ENCODE data around the gene UMOD.
A peak's percentile ranks its signal among the peaks of the same experiment; 100 is the strongest.

Gene UMOD

GRCh38 chr16:20352615-20353014 is at the start of gene UMOD:
UMOD (minus strand) TSS chr16:20352715; CDS start chr16:20350737, 1,978 bp downstream.
- no peak for DNase-seq

GRCh38 chr16:20401475-20402016 is 49.0 kb upstream of the UMOD start:
- no peak for DNase-seq

GRCh38 chr16:20401066-20401465 is 48.6 kb upstream of the UMOD start:
- DNase-seq, result no peak

- DNase-seq, result no peak
Observed at GRCh38 chr16:20399185-20399584, 46.7 kb upstream of the UMOD start.

- no peak for DNase-seq
Observed at GRCh38 chr16:20398603-20399002, 46.1 kb upstream of the UMOD start.

- DNase-seq, result no peak
Observed at GRCh38 chr16:20397468-20398074, 45.1 kb upstream of the UMOD start.

GRCh38 chr16:20396846-20397467 is 44.4 kb upstream of the UMOD start:
- no peak for DNase-seq

- DNase-seq, result no peak
Observed at GRCh38 chr16:20395946-20396345, 43.4 kb upstream of the UMOD start.

- DNase-seq, result no peak
Observed at GRCh38 chr16:20393801-20394577, 41.5 kb upstream of the UMOD start.

GRCh38 chr16:20391045-20391444 is 38.5 kb upstream of the UMOD start:
- no peak for DNase-seq

GRCh38 chr16:20388854-20389253 is 36.3 kb upstream of the UMOD start:
- DNase-seq, result no peak

- no peak for DNase-seq
Observed at GRCh38 chr16:20387978-20388377, 35.5 kb upstream of the UMOD start.

- no peak for DNase-seq
Observed at GRCh38 chr16:20385844-20386832, 33.6 kb upstream of the UMOD start.

- DNase-seq, result peak; percentile 48
Observed at GRCh38 chr16:20383106-20384029, 30.9 kb upstream of the UMOD start.

GRCh38 chr16:20382202-20382948 is 29.9 kb upstream of the UMOD start:
- DNase-seq, result no peak

- no peak for DNase-seq
Observed at GRCh38 chr16:20380782-20381181, 28.3 kb upstream of the UMOD start.

- no peak for DNase-seq
Observed at GRCh38 chr16:20377181-20377580, 24.7 kb upstream of the UMOD start.

- no peak for DNase-seq
Observed at GRCh38 chr16:20372701-20373100, 20.2 kb upstream of the UMOD start.

- no peak for DNase-seq
Observed at GRCh38 chr16:20369452-20370054, 17.0 kb upstream of the UMOD start.

GRCh38 chr16:20364051-20364450 is 11.5 kb upstream of the UMOD start:
- no peak for DNase-seq

All from NCI-H1105 (cell line).